ENCODE results near the gene TSKU.
A peak's percentile ranks its signal among the peaks of the same experiment; 100 is the strongest.

Gene TSKU

GRCh38 chr11:76752321-76753143 lies 30.6 kb upstream of the TSKU start:
- no peak for DNase-seq

- DNase-seq: no peak
These were observed 29.7 kb upstream of the TSKU start for GRCh38 chr11:76753449-76753848.

DNA sequence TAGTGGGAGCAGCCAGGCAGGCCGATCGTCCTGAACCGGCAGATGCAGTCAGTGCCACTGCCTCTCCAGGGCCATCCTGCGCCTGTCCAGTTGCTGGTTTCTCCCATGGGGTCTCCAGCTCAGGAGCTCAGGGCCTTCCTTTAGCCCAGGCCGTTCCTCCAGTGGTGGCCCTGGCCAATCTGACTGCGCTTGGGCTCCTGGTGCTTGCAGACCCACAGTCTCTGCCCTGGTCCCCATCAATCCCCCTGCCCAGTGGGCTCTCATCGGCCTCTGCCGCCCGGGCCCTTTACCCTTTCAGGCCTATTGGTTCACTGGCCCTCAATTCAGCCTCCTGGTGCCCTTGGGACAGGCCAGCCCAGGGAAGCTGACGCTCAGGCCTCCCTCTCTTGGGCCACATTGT lies 29.2 kb upstream of the TSKU start:
- no peak for DNase-seq

DNA sequence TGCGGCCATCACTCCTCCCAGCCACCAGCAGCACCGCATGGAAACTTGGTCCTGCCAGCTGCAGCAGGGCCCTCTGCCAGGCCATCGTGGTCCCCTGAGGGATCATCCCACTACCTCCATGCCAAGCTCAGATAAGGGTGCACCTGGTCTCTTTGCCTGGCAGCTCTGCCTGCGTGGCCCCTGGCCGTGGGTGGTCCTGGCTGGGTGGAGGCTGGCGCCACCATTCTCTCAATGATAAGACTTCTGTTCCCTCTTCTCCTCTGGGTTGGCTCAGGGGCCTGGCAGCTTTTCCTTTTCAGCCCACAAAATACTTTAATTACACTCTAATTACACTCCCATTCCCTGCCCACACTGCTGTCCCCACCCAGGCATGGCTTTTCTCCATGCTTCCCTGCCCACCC lies 26.8 kb upstream of the TSKU start:
- DNase-seq: no peak

DNA sequence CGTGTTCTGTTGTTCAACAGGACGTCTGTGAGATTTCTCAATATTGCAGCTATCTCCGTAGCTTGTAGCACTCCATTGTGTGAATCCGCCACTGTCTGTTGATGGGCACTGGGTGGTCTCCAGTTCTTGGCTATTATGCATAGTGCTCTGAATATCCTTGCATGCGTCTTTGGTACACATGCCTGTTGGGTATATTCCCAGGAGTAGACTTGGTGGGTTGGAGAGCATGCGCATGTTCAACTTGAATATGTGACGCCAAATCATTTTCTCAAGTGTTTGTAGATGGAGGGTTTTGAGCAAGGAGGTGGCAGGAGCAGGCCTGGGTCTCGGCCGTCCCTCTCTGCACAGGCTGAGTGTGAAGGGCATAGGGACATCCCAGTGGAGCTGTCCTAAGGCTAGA lies 24.8 kb upstream of the TSKU start:
- no peak for DNase-seq

DNA sequence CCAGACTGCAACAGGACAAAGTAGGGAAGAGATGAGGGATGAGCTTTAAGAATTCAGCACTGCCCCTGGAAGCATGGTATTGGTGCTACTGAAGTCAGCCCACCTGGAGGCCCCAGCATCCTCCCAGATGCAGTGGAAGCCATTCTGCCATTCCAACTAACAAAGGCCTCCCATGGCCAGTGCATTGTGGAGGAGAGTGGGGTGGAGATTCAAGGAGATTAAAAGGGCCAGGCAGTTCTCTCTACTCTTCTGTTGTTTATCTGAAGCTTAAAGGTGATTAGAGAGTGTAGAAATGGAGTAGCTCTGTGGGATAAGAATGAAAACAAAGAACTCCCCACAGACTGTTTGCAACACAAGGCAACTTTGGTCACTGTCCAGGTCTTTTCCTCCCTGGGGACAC lies 24.1 kb upstream of the TSKU start:
- DNase-seq: no peak

DNA sequence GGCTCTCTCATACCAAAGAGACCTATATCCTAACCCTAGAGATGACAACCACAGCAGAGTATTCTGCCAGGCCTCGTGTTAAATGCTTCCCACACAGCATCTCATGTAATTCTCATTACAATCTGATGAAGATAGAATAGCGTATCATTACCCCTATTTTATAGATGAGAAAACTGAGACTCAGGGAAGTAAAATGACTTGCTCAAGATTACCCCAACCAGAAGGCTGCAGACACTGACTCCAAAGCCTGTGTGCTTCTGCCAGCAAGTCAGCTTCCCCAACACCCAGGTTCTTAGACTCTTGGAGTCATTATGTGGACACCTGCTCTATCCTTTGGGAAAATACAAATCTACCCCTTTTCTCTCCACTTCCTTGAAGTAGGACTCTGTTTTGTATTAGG lies 23.6 kb upstream of the TSKU start:
- no peak for DNase-seq

DNA sequence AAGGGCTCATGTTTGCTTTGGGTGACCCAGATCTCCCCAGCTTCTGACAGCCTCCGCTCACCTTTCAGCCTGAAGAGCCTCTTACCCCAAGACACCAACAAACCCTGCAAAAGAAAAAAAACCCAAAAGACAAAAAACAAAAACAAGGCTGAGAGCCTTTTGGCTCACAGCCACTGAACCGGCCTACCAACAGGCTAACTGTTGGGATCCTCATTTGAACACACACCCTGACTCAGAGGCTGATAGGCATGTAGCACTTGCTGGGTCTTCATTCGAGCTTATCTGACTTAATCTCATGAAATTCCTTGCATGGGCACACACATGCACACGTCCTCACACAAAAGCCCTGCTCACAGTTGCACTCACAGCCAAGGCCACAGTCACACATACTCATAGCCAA lies 22.9 kb upstream of the TSKU start:
- no peak for DNase-seq

GRCh38 chr11:76761718-76762355 lies 21.3 kb upstream of the TSKU start:
- no peak for DNase-seq

GRCh38 chr11:76762356-76762752 lies 20.8 kb upstream of the TSKU start:
- no peak for DNase-seq

DNA sequence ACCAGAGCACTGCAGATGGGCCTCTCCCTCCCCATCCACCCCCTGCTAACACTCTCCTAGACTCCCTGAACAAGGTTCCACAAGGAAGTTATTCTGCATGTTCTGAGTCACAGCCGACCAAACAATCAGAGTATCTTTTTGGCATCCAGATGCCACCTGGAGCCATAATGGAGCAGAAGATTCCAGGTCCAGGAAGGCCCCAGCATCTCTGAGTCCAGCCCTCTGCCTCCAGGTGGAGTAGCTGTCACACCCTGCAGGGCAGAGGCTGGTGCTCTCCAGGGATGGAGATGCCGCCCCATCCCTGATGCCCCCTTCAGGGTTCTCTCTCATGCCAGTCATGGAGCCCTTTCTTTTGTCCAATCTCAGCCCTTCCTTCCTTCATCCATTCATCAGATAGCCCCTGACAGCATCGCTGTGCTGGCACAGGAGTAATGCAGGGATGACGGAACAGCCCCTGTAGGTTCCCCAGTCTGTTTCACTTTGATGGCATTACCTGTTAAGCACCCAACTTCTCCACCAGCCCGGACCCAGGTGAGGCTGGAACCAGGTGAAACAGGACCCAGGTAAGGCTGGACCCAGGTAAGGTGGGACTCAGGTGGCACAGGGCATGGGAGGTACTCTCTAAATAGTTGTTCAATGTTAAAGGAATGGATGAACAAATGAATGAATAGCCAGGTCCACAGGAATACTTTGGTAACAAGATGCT lies 20.1 kb upstream of the TSKU start:
- DNase-seq: no peak

- DNase-seq: no peak
These were observed 19.4 kb upstream of the TSKU start for GRCh38 chr11:76763573-76764346.

DNA sequence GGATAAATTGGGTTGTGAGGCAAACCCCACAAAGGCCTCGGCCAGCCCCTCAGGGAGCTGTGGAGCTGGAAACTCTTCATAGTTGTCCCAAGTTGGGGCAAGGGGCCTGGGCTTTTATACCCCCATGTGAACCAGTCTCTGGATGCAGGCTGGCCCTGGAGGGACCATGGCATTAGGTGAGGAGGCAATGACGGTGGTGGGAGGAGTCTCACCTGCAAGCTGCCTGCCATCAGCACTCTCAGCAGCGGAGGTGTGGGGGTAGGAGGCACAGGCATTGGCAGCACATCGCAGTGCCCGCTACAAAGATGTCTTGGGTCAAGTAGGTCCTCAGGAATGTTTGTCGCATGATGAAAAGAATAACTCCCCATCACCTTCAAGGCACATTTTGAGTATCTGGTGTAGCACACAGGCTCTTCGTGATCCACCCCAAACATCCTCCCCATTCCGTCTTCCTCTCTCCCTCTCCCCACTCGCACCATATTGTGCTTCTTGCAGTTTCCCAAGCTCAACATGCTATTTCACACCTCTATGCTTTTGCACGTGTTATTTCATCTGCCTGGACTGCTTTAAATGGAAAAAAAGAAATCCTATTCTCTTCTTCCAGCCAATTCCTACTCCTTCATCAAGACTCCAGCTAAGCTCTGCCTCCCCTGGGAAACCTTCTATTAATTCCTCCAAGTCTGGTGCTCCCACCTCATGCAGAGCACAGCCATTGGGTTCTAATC lies 18.1 kb upstream of the TSKU start:
- no peak for DNase-seq

- no peak for DNase-seq
These were observed 17.2 kb upstream of the TSKU start for GRCh38 chr11:76765863-76766350.

DNA sequence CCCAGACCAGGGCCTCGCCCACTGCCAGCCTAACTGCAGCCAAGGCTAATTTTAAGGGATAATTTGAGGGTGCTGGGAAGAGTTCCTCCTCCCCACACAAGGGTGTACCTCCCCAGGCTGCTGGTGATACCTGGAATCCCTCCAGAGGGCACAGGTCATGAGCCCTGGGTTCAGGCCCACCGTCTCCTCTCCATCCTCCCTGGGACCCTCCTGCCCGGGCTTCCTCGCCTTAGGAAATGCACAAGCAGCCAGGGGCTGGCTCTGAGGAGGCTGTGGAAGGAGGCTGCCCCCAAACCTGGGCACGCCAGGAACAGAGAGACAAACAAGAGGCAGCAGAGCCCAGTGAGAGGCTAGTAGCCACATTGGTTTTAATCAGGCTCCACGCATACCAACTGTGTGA lies 16.6 kb upstream of the TSKU start:
- no peak for DNase-seq

DNA sequence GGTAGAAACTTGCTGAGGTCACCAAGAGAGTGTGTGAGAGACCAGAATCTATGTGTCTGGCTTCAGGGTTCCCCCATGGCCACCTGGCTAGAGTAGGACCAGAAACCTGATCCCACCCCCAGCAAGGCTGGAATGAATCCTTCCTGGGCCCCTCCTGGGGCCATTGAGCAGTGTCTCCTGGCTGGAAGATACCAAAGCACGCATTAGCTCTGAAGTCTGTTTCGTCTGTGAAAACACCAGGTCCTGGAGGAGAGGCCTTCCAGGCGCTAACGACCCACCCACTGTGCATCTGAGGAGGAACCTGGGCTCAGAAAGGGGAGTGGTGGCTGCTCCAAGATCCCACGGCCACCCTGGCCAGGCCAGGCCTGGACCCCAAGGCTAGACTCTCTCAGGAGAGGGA lies 15.5 kb upstream of the TSKU start:
- DNase-seq: no peak

GRCh38 chr11:76768088-76768908 lies 14.9 kb upstream of the TSKU start:
- peak; percentile 82 for DNase-seq

DNA sequence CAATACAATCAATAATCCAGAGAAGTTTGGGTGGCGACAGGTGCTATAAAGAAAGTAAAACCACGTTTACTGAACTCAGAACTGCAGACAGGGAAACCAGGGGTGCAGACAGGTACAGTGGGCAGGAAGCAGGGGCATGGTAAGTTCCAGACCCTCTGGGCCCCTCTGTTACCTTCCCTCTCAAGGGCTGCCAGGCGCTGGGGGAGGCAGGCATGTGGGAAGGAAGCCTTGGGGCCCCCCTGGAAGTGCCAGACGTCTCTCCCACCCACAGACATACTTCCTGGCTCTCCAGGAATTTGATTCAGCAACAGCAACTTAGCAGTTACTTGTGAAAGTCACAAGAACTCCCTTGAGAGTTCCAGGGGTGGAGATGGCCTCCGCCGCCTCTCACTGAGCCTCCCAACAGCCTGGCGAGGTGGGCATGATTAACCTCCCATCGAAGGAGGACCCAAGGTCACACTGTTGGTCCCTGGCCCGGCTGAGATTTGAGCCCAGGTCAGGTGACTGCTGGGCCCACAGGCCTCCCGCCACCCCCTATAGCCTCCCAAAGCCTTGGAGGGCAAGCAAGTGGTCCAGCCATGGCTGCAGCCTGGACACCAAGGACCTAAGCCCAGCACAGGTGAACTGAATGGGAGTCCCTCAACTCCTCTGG lies 14.1 kb upstream of the TSKU start:
- no peak for DNase-seq

DNA sequence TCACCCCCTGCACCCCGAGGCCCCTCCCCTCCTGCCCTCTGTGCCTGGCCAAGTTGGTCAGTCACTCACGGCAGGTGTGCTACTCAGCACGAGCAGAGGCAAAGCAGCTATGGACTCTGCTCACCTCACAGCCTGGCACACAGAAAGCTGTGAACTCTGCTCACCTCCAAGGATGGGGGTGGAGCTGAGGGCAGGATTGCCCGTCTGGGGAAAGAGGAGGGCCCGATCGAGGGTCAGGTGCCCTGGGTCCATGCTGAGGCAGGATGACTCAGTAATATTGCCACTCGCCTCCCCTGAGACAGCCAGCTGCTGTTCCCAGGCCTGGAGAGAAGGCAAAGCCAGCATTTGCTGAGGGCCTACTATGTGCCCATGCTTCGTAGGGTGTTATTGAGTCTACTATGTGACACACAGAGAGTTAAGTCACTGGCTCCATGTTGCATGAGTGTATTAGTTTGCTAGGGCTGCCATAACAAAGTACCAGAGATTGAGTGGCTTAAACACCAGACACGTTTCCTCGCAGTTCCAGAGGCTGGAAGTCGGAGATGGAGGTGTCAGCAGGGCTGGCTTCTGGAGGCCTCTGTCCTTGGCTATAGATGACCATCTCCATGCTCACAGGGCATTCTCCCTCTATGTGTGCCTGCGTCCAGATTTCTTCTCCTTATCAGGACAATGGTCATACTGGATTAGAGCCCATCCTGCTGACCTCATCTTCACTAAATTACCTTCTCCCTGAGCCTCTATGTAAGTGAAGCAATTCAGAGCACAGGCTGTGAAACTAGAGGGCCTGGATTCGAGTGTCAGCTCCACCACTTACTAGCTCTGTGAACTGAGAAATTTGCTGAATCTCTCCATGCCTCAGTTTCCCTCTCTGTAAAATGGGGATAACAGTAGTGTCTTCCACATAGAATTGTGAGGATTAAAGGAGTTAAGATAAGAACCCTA lies 13.2 kb upstream of the TSKU start:
- no peak for DNase-seq

All from NCI-H2171 treated with DMSO at 0.1 percent for 48 hours (cell line).